HG03064 (cell line): ENCODE results near the gene SEZ6L2.

Source experiments
- ATAC-seq: cut with Tn5 transposase; IDR thresholded peaks from one replicate; pipeline ENCODE4 v1.9.1; 2021; ENCODE audit warnings: low read depth; ENCODE audit not compliant: unreplicated experiment

The SEZ6L2 gene

DNA sequence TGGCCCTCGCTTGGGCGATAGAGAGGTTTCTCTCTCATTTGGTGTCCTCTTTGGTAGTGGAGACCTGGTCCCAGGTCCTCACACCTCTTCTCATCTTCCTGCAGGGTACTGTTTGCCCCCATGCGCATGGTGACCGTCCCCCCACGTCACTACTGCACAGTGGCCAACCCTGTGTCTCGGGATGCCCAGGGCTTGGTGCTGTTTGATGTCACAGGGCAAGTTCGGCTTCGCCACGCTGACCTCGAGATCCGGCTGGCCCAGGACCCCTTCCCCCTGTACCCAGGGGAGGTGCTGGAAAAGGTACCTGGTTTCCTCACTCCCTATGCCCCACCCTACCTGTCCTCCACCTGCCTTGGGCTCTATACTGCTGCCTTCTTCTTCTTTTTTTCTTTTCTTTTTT lies 68.6 kb downstream of the SEZ6L2 start:
- ATAC-seq = no peak

DNA sequence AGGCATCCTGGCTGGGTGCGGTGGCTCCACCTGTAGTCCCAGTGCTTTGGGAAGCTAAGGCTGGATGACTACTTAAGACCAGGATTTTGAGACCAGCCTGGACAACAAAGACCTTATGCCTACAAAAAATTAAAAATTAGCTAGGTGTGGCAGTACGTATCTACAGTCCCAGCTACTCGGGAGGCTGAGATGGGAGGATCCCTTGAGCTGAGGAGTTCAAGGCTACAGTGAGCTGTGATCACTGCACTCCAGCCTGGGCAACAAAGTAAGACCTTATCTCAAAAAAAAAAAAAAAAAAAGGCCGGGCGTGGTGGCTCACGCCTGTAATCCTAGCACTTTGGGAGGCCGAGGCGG lies 73.0 kb downstream of the SEZ6L2 start:
- ATAC-seq = no peak

GRCh38 chr16:29825145-29826044 lies 74.0 kb downstream of the SEZ6L2 start:
- ATAC-seq = no peak

DNA sequence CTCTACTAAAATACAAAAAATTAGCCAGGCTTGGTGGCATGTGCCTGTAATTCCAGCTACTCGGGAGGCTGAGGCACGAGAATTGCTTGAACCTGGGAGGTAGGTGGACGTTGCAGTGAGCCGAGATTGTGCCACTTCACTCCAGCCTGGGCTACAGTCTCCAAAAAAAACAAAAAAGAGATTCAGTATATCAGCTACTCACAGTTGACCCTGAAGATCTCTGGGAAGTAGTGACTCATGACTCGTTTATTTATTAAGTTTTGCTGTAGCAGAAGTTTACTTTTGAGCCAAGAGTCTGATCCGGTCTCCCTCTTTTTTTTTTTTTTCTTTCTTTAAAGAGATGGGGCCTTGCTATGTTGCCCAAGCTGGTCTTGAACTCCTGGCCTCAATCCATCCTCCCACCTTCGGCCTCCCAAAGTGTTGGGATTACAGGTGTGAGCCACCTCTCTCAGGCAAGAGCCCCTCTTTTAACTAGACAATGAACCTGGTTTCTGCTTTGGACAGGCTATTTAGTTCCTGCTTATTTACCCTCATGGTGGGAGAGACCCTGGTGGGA lies 74.7 kb downstream of the SEZ6L2 start:
- ATAC-seq = no peak

GRCh38 chr16:29821643-29822115 lies 77.7 kb downstream of the SEZ6L2 start:
- ATAC-seq = no peak
